K562 (cell line): ENCODE measurements around the gene MEX3A. TPM values are rescaled to one million over a fixed set of nuclear protein-coding genes. Genes with fewer than 3 reads are reported as not detected.

Experiments used
- ATF1 ChIP-seq, 2 experiments: fragments of 450-650 bp in 1 of 2; IDR thresholded peaks; 2 replicates each; pipeline ENCODE4 v1.6.1; 2016; ENCODE audit warnings: missing compliant biosample characterization in 1 of 2, missing genetic modification characterization in 1 of 2
- GTF2F1 ChIP-seq: IDR thresholded peaks from 2 replicates; pipeline ENCODE4 v1.6.1; 2011; ENCODE audit warnings: low read depth, low read length, improper control_type of control experiment
- MEF2A ChIP-seq: IDR thresholded peaks from 2 replicates; pipeline ENCODE4 v1.6.1; 2011; ENCODE audit warnings: low read depth, mild to moderate bottlenecking, low read length, moderate library complexity; ENCODE audit not compliant: control insufficient read depth
- PCBP1 ChIP-seq: fragments of 200-400 bp; formaldehyde crosslinking; IDR thresholded peaks from 2 replicates; pipeline ENCODE4 v1.6.1; 2018; ENCODE audit warnings: mild to moderate bottlenecking, low read depth, low read length; ENCODE audit not compliant: poor library complexity, severe bottlenecking
- POLR2AphosphoS5 ChIP-seq: IDR thresholded peaks from 2 replicates; pipeline ENCODE4 v1.6.1; 2011; ENCODE audit warnings: mild to moderate bottlenecking, low read depth, low read length, moderate library complexity; ENCODE audit not compliant: control insufficient read depth, insufficient read depth
- SAFB2 ChIP-seq: fragments of 200-400 bp; formaldehyde crosslinking; IDR thresholded peaks from 2 replicates; pipeline ENCODE4 v1.6.1; 2018; ENCODE audit warnings: borderline replicate concordance, low read length, low read depth, moderate library complexity; ENCODE audit not compliant: severe bottlenecking
- SRSF9 ChIP-seq: fragments of 200-400 bp; formaldehyde crosslinking; IDR thresholded peaks from 2 replicates; pipeline ENCODE4 v1.6.1; 2017; ENCODE audit warnings: low read depth, low read length, borderline replicate concordance
- WHSC1 ChIP-seq: IDR thresholded peaks from one replicate; pipeline ENCODE4 v1.6.1; 2012; ENCODE audit warnings: low read length, control low read depth, inconsistent platforms
- ZNF212 ChIP-seq: fragments of 450-650 bp; formaldehyde crosslinking; IDR thresholded peaks from 2 replicates; pipeline ENCODE4 v1.4.0; 2020; ENCODE audit warnings: mild to moderate bottlenecking
- polyA plus RNA-seq, 8 experiments: library from polyadenylated mRNA; depleted of rRNA in 4 of 8; stranded (reverse) in 5 of 8; unstranded in 3 of 8; fragments of >200 nt; fragmentation: Nextera tagmentation in 2 of 8; fragmentation: Illumina TruSeq in 1 of 8; extraction: Ambion mirVana in 2 of 8; extraction: Trizol in 1 of 8; gene quantifications; 2 replicates each; pipeline versions ENCODE4 v1.2.1 to v1.2.3, GENCODE V29; 2011 to 2014; ENCODE audit warnings: inconsistent platforms in 1 of 8, missing spikeins in 1 of 8
- total RNA-seq, 7 experiments: library from RNA; depleted of rRNA in 6 of 7; stranded (reverse); fragments of >200 nt in 6 of 7; fragmentation: Illumina TruSeq in 2 of 7; extraction: Trizol in 2 of 7; gene quantifications; 2 replicates each; pipeline versions ENCODE4 v1.2.1 to v1.2.3, GENCODE V29; 2011 to 2021; ENCODE audit warnings: low replicate concordance in 1 of 7
- TF ChIP-seq, protein P1 (sequence below), 3 experiments: fragments of 200-800 bp in 1 of 3; fragments of 250-450 bp in 1 of 3; fragments of 450-650 bp in 1 of 3; sonication (Bioruptor Pico) in 1 of 3; sonication (Bioruptor generic) in 1 of 3; formaldehyde crosslinking in 1 of 3; IDR thresholded peaks; 2 replicates each; pipeline versions ENCODE4 v1.6.1 to v1.8.0; 2016 to 2022; ENCODE audit warnings: mild to moderate bottlenecking in 2 of 3, missing genetic modification characterization in 2 of 3, missing compliant biosample characterization in 1 of 3, moderate library complexity in 1 of 3
- TF ChIP-seq, protein P2 (sequence below): fragments of 250-450 bp; sonication (Bioruptor Pico); IDR thresholded peaks from 2 replicates; pipeline ENCODE4 v1.5.0; 2022; ENCODE audit warnings: mild to moderate bottlenecking
- TF ChIP-seq, protein P3 (sequence below): fragments of 250-450 bp; sonication (Bioruptor Pico); IDR thresholded peaks from 2 replicates; pipeline ENCODE4 v1.8.0; 2022; ENCODE audit warnings: moderate library complexity, mild to moderate bottlenecking, inconsistent platforms
- TF ChIP-seq, protein P4 (sequence below): fragments of 450-650 bp; IDR thresholded peaks from 2 replicates; pipeline ENCODE4 v1.6.1; 2018; ENCODE audit not compliant: partially characterized antibody
- TF ChIP-seq, protein P5 (sequence below): IDR thresholded peaks from 3 replicates; pipeline ENCODE4 v1.6.1; 2011; ENCODE audit warnings: borderline replicate concordance, mild to moderate bottlenecking; ENCODE audit not compliant: insufficient read length, insufficient read depth

Gene MEX3A
- total and polyA plus RNA-seq, 9 of the 15 experiments (the other 6 are each of a cell fraction or from before 2014, with no cell fraction given): 0.36 to 13.7 (median 5.2) TPM

DNA sequence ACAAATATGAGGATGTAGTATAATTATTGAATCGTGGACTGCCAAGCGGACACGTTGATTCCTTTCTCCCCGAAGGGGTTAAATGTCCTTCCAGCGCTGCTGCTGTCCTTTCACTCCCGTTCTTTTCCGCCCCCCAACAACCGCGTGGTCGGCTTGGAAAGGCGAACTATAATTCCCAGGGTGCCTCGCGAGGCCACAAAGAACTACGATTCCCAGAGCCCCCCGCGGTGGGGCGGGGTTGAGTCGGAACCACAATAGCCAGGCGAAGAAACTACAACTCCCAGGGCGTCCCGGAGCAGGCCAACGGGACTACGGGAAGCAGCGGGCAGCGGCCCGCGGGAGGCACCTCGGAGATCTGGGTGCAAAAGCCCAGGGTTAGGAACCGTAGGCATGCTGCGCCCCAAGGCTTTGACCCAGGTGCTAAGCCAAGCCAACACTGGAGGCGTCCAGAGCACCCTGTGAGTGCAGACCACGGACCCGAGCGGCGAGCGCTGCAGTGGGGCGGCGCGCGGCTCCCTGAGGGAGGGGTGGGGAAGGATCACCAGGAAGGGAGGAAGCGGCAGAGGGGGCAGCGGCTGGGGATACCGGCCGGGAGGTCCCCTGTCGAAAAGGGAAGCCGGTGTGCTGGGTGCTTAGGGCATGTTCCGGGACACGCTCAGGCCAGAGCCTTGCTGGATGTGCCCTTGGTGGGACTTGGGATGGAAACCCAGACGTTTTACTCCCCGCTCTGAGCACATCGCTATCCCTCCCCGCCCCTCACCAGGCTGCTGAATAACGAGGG, 27.6 kb downstream of the MEX3A start, which contains the start of gene LAMTOR2 (continued):
- TF ChIP-seq SAFB2 (no peak), WHSC1 (no peak), GTF2F1 (peak; percentile 84; the same call in 1 of the 2 replicates), POLR2AphosphoS5 (peak; percentile 59), MEF2A (no peak), ZNF212 (CRISPR knock-in tag) (no peak), PCBP1 (peak; percentile 95), ATF1 (CRISPR knock-in tag; IDR thresholded peaks at IDR 0.05) (no peak), ATF1 (tag; IDR thresholded peaks at IDR 0.05) (peak; percentile 73), SRSF9 (no peak)
- TF ChIP-seq, protein P1, sequence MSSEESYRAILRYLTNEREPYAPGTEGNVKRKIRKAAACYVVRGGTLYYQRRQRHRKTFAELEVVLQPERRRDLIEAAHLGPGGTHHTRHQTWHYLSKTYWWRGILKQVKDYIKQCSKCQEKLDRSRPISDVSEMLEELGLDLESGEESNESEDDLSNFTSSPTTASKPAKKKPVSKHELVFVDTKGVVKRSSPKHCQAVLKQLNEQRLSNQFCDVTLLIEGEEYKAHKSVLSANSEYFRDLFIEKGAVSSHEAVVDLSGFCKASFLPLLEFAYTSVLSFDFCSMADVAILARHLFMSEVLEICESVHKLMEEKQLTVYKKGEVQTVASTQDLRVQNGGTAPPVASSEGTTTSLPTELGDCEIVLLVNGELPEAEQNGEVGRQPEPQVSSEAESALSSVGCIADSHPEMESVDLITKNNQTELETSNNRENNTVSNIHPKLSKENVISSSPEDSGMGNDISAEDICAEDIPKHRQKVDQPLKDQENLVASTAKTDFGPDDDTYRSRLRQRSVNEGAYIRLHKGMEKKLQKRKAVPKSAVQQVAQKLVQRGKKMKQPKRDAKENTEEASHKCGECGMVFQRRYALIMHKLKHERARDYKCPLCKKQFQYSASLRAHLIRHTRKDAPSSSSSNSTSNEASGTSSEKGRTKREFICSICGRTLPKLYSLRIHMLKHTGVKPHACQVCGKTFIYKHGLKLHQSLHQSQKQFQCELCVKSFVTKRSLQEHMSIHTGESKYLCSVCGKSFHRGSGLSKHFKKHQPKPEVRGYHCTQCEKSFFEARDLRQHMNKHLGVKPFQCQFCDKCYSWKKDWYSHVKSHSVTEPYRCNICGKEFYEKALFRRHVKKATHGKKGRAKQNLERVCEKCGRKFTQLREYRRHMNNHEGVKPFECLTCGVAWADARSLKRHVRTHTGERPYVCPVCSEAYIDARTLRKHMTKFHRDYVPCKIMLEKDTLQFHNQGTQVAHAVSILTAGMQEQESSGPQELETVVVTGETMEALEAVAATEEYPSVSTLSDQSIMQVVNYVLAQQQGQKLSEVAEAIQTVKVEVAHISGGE (CRISPR knock-in tag; IDR thresholded peaks at IDR 0.05): peak in 1 of 3 experiments; percentile 84; a peak in 2 of 6 replicates
- TF ChIP-seq, protein P2, sequence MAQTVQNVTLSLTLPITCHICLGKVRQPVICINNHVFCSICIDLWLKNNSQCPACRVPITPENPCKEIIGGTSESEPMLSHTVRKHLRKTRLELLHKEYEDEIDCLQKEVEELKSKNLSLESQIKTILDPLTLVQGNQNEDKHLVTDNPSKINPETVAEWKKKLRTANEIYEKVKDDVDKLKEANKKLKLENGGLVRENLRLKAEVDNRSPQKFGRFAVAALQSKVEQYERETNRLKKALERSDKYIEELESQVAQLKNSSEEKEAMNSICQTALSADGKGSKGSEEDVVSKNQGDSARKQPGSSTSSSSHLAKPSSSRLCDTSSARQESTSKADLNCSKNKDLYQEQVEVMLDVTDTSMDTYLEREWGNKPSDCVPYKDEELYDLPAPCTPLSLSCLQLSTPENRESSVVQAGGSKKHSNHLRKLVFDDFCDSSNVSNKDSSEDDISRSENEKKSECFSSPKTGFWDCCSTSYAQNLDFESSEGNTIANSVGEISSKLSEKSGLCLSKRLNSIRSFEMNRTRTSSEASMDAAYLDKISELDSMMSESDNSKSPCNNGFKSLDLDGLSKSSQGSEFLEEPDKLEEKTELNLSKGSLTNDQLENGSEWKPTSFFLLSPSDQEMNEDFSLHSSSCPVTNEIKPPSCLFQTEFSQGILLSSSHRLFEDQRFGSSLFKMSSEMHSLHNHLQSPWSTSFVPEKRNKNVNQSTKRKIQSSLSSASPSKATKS: no peak
- TF ChIP-seq, protein P3, sequence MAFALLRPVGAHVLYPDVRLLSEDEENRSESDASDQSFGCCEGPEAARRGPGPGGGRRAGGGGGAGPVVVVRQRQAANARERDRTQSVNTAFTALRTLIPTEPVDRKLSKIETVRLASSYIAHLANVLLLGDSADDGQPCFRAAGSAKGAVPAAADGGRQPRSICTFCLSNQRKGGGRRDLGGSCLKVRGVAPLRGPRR (CRISPR knock-in tag): no peak
- TF ChIP-seq, protein P4, sequence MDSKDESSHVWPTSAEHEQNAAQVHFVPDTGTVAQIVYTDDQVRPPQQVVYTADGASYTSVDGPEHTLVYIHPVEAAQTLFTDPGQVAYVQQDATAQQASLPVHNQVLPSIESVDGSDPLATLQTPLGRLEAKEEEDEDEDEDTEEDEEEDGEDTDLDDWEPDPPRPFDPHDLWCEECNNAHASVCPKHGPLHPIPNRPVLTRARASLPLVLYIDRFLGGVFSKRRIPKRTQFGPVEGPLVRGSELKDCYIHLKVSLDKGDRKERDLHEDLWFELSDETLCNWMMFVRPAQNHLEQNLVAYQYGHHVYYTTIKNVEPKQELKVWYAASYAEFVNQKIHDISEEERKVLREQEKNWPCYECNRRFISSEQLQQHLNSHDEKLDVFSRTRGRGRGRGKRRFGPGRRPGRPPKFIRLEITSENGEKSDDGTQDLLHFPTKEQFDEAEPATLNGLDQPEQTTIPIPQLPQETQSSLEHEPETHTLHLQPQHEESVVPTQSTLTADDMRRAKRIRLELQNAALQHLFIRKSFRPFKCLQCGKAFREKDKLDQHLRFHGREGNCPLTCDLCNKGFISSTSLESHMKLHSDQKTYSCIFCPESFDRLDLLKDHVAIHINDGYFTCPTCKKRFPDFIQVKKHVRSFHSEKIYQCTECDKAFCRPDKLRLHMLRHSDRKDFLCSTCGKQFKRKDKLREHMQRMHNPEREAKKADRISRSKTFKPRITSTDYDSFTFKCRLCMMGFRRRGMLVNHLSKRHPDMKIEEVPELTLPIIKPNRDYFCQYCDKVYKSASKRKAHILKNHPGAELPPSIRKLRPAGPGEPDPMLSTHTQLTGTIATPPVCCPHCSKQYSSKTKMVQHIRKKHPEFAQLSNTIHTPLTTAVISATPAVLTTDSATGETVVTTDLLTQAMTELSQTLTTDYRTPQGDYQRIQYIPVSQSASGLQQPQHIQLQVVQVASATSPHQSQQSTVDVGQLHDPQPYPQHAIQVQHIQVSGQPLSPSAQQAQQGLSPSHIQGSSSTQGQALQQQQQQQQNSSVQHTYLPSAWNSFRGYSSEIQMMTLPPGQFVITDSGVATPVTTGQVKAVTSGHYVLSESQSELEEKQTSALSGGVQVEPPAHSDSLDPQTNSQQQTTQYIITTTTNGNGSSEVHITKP: peak; percentile 84
- TF ChIP-seq, protein P5, sequence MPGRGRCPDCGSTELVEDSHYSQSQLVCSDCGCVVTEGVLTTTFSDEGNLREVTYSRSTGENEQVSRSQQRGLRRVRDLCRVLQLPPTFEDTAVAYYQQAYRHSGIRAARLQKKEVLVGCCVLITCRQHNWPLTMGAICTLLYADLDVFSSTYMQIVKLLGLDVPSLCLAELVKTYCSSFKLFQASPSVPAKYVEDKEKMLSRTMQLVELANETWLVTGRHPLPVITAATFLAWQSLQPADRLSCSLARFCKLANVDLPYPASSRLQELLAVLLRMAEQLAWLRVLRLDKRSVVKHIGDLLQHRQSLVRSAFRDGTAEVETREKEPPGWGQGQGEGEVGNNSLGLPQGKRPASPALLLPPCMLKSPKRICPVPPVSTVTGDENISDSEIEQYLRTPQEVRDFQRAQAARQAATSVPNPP: no peak
